HG02884 (cell line): ENCODE data around the gene ANKRD36C.
"Not testable (repeated sequence)": the region's sequence is repeated elsewhere in the genome, so short reads cannot be mapped to it uniquely, and the experiment has no call there.

Experiments used
- ATAC-seq: cut with Tn5 transposase; IDR thresholded peaks from one replicate; pipeline ENCODE4 v1.9.1; 2021; ENCODE audit warnings: mild to moderate bottlenecking, moderate library complexity; ENCODE audit not compliant: unreplicated experiment

Gene ANKRD36C

GRCh38 chr2:95991351-95992094 lies at the start of gene ANKRD36C:
TSS of gene ANKRD36C (minus strand) at chr2:95991824. CDS start at chr2:95991708, 116 bp downstream.
- peak; percentile 91 for ATAC-seq

GRCh38 chr2:96035554-96035953 lies 43.9 kb upstream of the ANKRD36C start:
- not testable (repeated sequence) for ATAC-seq

- ATAC-seq = not testable (repeated sequence)
Measured at GRCh38 chr2:96034792-96035191, 43.2 kb upstream of the ANKRD36C start, which contains the start of gene GPAT2. TSS of gene GPAT2 (minus strand) at chr2:96034916. CDS start at chr2:96032359, 2,557 bp downstream.

GRCh38 chr2:96033997-96034396 lies 42.4 kb upstream of the ANKRD36C start:
- ATAC-seq = not testable (repeated sequence)

GRCh38 chr2:96027725-96028325 lies 36.2 kb upstream of the ANKRD36C start:
- not testable (repeated sequence) for ATAC-seq

GRCh38 chr2:96025755-96026154 lies 34.1 kb upstream of the ANKRD36C start:
- not testable (repeated sequence) for ATAC-seq

GRCh38 chr2:96025194-96025492 lies 33.5 kb upstream of the ANKRD36C start:
- ATAC-seq = no peak

- no peak for ATAC-seq
Measured at GRCh38 chr2:96024336-96025193, 32.9 kb upstream of the ANKRD36C start.

- not testable (repeated sequence) for ATAC-seq
Measured at GRCh38 chr2:96023701-96024100, 32.1 kb upstream of the ANKRD36C start.

- not testable (repeated sequence) for ATAC-seq
Measured at GRCh38 chr2:96022701-96023447, 31.2 kb upstream of the ANKRD36C start.

- ATAC-seq = not testable (repeated sequence)
Measured at GRCh38 chr2:96022126-96022525, 30.5 kb upstream of the ANKRD36C start.

GRCh38 chr2:96021142-96021541 lies 29.5 kb upstream of the ANKRD36C start:
- not testable (repeated sequence) for ATAC-seq

- ATAC-seq = not testable (repeated sequence)
Measured at GRCh38 chr2:96019909-96020590, 28.4 kb upstream of the ANKRD36C start.

- not testable (repeated sequence) for ATAC-seq
Measured at GRCh38 chr2:96016321-96016720, 24.7 kb upstream of the ANKRD36C start.

- ATAC-seq = not testable (repeated sequence)
Measured at GRCh38 chr2:96012792-96013264, 21.2 kb upstream of the ANKRD36C start.

- ATAC-seq = not testable (repeated sequence)
Measured at GRCh38 chr2:96012086-96012791, 20.6 kb upstream of the ANKRD36C start.

- ATAC-seq = not testable (repeated sequence)
Measured at GRCh38 chr2:96011129-96011455, 19.5 kb upstream of the ANKRD36C start.

GRCh38 chr2:96010320-96011128 lies 18.9 kb upstream of the ANKRD36C start:
- ATAC-seq = peak; percentile 97

- ATAC-seq = not testable (repeated sequence)
Measured at GRCh38 chr2:96009833-96010232, 18.2 kb upstream of the ANKRD36C start.
